ENCODE measurements around the gene ADCY7. TPM values are rescaled to one million over a fixed set of nuclear protein-coding genes. Genes with fewer than 3 reads are reported as not detected.

The ADCY7 gene
- total RNA-seq, 1 donor from 2014 or later, result 30.3 TPM

DNA sequence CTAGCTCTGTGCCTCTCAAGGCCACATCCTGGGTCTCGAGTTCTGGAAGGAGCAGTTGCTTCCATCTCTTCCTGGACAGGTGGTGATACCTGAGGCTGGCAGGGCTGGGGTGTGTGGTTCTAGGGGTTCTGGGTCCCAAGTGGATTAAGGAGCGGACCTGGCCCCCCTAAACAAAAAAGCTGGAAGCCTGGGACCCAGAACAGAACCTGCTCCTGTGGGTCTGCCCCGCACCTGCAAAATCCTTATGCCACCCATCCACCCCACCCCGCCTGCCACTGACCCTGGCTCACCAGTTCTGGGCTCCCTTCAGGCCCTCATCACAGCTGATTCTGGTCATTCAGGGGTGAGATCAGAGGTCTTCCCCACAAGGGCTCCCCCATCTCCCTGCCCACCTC, 44.8 kb downstream of the ADCY7 start:
- Histone ChIP-seq H3K4me2 (ENCODE audit: low read length) (no peak overlapping the region), H2AFZ (ENCODE audit: low read depth, low read length) (no peak overlapping the region), H3K27me3 (ENCODE audit: insufficient read depth, low read length) (no peaks in the 10 kb centered on the region), H3K36me3 (ENCODE audit: insufficient read depth, low read length) (peaks cover 9% of the 10 kb centered on the region), H3K9me3 (ENCODE audit: insufficient read depth, low read depth, low read length) (no peaks in the 10 kb centered on the region), H3K4me3 (ENCODE audit: insufficient read depth, low read depth, low read length) (no peak overlapping the region), H3K9ac (ENCODE audit: low read length) (no peak overlapping the region), H3K4me1 (ENCODE audit: insufficient read depth, low read length) (peaks cover 14% of the 10 kb centered on the region), H3K27ac (ENCODE audit: low read depth, low read length) (no peak overlapping the region), H4K20me1 (ENCODE audit: insufficient read depth, low read length) (no peaks in the 10 kb centered on the region), H3K79me2 (ENCODE audit: insufficient read depth, low read length) (no peaks in the 10 kb centered on the region)
- no peak overlapping the region for H3K4me3 Mint-ChIP-seq (ENCODE audit: unreplicated experiment)
- no peaks in the 10 kb centered on the region for H3K9me3 Mint-ChIP-seq (ENCODE audit: unreplicated experiment)
- peaks cover 32% of the 10 kb centered on the region for H3K4me1 Mint-ChIP-seq (ENCODE audit: low read depth, unreplicated experiment)
- no peak for DNase-seq (ENCODE audit: low read depth)
- H3K27ac Mint-ChIP-seq (ENCODE audit: unreplicated experiment), result no peak overlapping the region
- TF ChIP-seq EZH2 (IDR thresholded peaks at IDR 0.05; ENCODE audit: insufficient read depth, low read length) (no peak), CTCF (IDR thresholded peaks at IDR 0.05; ENCODE audit: insufficient read depth, low read depth, low read length) (no peak)
- no peak for FAIRE-seq
- H3K36me3 Mint-ChIP-seq (ENCODE audit: low read depth, unreplicated experiment), result peaks cover 16% of the 10 kb centered on the region
- H3K27me3 Mint-ChIP-seq (ENCODE audit: low read depth, unreplicated experiment), result no peaks in the 10 kb centered on the region

DNA sequence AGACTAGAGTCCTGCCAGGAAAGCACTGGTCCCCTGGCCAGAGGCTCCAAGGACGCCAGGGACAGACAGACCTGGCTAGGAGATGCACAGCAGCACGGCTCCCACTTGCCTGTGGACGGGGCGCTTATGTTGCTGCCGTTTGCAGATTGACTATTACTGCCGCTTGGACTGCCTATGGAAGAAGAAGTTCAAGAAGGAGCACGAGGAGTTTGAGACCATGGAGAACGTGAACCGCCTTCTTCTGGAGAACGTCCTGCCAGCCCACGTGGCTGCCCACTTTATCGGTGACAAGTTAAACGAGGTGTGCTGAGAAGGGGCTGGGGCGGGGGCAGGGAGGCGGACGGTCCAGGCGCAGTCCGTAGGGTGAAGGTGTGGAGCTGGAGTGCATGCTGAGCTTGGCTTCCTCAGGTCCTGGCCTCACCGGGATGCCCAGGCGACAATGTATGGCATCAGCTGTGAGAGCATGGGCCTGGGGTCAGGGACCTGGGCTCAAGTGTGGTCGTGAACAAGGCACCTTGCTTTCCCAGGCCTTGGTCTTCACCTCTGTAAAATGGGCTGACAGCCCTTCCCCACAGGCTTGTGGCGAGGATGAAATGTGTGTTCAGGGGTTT, 45.6 kb downstream of the ADCY7 start:
- Histone ChIP-seq H3K4me2 (ENCODE audit: low read length) (no peak overlapping the region), H2AFZ (ENCODE audit: low read depth, low read length) (no peak overlapping the region), H3K9ac (ENCODE audit: low read length) (no peak overlapping the region), H3K4me3 (ENCODE audit: insufficient read depth, low read depth, low read length) (no peak overlapping the region), H3K79me2 (ENCODE audit: insufficient read depth, low read length) (no peaks in the 10 kb centered on the region), H4K20me1 (ENCODE audit: insufficient read depth, low read length) (peaks cover 6% of the 10 kb centered on the region), H3K27me3 (ENCODE audit: insufficient read depth, low read length) (no peaks in the 10 kb centered on the region), H3K27ac (ENCODE audit: low read depth, low read length) (no peak overlapping the region), H3K36me3 (ENCODE audit: insufficient read depth, low read length) (peaks cover 16% of the 10 kb centered on the region), H3K9me3 (ENCODE audit: insufficient read depth, low read depth, low read length) (no peaks in the 10 kb centered on the region), H3K4me1 (ENCODE audit: insufficient read depth, low read length) (peaks cover 16% of the 10 kb centered on the region)
- no peak for FAIRE-seq
- peaks cover 39% of the 10 kb centered on the region for H3K4me1 Mint-ChIP-seq (ENCODE audit: low read depth, unreplicated experiment)
- no peak for TF ChIP-seq CTCF (IDR thresholded peaks at IDR 0.05; ENCODE audit: insufficient read depth, low read depth, low read length)
- TF ChIP-seq EZH2 (IDR thresholded peaks at IDR 0.05; ENCODE audit: insufficient read depth, low read length), result no peak
- H3K9me3 Mint-ChIP-seq (ENCODE audit: unreplicated experiment), result no peaks in the 10 kb centered on the region
- peaks cover 17% of the 10 kb centered on the region for H3K36me3 Mint-ChIP-seq (ENCODE audit: low read depth, unreplicated experiment)
- no peak overlapping the region for H3K4me3 Mint-ChIP-seq (ENCODE audit: unreplicated experiment)
- H3K27me3 Mint-ChIP-seq (ENCODE audit: low read depth, unreplicated experiment), result no peaks in the 10 kb centered on the region
- H3K27ac Mint-ChIP-seq (ENCODE audit: unreplicated experiment), result no peak overlapping the region
- DNase-seq (ENCODE audit: low read depth), result no peak
